GM10266 (cell line): ENCODE results near the gene BRD7.

Source experiments
- DNase-seq: peaks from one replicate; pipeline ENCODE4 v3.0.0; 2012; ENCODE audit errors: extremely low spot score
- TF ChIP-seq, protein P1 (sequence below): IDR thresholded peaks from 2 replicates; pipeline ENCODE4 v1.5.1; 2012; ENCODE audit warnings: mild to moderate bottlenecking, low read depth; ENCODE audit not compliant: control insufficient read depth, insufficient read depth; ENCODE audit errors: missing control alignments

Gene BRD7

DNA sequence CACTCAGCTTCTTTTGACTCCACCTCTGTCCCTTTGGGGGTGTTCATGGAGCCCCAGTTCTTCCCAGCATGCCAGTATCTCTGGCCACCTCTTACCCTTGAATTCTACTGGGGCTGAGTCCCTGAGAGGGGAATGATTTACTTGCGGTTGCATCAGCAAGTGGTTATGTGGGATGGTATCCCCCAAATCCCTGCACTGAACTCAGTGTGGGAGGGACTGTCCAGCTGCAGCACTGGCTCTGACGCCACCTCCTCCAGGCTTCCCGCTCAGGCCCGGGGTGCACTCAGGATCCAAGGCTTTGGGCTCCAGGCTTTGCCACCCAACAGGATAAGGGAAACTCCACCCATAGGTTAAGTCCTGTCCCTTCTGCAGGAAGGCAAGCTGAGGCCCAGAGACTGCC is 21.1 kb upstream of the BRD7 start:
- TF ChIP-seq, protein P1, sequence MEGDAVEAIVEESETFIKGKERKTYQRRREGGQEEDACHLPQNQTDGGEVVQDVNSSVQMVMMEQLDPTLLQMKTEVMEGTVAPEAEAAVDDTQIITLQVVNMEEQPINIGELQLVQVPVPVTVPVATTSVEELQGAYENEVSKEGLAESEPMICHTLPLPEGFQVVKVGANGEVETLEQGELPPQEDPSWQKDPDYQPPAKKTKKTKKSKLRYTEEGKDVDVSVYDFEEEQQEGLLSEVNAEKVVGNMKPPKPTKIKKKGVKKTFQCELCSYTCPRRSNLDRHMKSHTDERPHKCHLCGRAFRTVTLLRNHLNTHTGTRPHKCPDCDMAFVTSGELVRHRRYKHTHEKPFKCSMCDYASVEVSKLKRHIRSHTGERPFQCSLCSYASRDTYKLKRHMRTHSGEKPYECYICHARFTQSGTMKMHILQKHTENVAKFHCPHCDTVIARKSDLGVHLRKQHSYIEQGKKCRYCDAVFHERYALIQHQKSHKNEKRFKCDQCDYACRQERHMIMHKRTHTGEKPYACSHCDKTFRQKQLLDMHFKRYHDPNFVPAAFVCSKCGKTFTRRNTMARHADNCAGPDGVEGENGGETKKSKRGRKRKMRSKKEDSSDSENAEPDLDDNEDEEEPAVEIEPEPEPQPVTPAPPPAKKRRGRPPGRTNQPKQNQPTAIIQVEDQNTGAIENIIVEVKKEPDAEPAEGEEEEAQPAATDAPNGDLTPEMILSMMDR = no peak
- no peak for DNase-seq

GRCh38 chr16:50388496-50388895 is 19.7 kb upstream of the BRD7 start:
- no peak for DNase-seq
- TF ChIP-seq, protein P1 = no peak

GRCh38 chr16:50386774-50387173 is 18.0 kb upstream of the BRD7 start:
- TF ChIP-seq, protein P1 = no peak
- DNase-seq = no peak

DNA sequence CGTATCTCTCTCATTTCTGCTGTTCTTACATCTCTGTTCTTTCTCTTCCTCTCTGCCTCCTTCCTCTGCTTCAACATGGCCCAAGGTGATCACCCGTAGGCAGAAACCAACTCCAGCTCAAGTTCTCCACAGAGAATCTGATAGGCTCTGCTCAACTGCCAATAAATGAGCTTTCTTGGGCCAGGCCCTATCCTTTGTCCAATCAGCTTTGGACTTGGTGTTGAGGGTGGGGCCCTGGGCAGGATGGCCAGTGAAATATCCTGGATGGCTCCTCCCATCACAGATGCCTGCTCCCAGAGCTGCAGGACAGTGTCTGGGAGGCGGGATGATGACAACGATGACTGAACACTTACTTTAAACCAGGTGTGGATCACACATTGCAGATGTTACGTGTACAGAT is 17.4 kb upstream of the BRD7 start:
- DNase-seq = no peak
- TF ChIP-seq, protein P1 = no peak

- TF ChIP-seq, protein P1 = no peak
- no peak for DNase-seq
Measured at GRCh38 chr16:50384500-50385135, 15.8 kb upstream of the BRD7 start.

DNA sequence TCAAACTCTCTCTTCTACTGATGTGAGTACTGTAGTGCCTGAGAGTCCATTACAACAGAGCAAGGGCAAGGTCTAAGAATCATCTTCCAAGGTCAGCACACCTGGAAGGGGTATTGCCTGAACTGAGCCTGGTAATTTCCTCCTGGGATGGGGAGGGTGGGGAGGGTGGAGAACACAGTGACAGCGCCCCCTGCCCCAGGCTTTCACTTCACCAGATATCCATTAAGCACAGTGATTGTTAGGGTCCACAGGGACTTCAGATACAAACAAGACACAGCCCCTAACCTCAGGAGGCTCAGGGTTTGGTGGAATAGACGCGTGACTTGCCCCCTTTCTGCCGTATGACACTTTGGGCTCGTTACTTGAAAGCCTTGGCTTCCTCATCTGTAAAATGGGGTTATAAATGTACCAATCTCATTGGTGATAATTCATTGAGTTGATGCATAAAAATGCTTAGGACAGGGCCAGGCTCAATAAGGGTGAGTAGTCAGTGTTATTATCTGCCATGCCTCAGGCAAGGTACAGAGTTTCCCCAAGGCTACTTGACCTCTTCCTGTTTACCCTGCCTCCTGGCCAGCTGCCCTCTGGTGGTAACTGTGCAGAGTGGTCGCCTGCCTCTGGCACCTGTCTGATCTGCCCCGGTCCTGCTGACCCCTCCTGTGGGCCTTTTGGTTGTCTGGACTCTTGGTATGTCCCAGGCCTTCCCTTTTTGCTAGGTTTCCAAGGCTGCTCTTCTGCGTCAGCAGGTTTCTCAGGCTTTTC is 13.1 kb upstream of the BRD7 start:
- TF ChIP-seq, protein P1 = peak; percentile 36
- DNase-seq = no peak

DNA sequence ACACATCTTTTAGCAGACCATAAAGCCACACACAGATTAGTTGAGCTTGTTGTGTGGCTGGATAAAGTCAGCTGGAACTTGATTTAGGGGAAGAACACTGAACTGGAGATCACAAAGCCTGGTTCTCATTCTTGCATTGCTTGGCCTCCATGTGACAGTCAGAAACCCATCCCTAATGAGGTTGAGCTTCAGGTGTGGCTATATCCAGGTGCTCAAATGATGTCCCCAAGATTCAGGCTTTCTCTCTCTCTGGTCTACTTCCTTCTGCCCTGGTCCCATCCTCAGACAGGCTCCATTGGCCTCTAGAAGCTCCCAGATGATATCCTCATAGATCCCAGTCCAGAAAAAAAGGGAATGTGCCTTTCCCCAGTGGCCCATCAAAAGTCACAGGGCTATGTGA is 9.6 kb upstream of the BRD7 start:
- no peak for DNase-seq
- TF ChIP-seq, protein P1 = no peak
